ENCODE data around the gene C10orf90.

Gene C10orf90

DNA sequence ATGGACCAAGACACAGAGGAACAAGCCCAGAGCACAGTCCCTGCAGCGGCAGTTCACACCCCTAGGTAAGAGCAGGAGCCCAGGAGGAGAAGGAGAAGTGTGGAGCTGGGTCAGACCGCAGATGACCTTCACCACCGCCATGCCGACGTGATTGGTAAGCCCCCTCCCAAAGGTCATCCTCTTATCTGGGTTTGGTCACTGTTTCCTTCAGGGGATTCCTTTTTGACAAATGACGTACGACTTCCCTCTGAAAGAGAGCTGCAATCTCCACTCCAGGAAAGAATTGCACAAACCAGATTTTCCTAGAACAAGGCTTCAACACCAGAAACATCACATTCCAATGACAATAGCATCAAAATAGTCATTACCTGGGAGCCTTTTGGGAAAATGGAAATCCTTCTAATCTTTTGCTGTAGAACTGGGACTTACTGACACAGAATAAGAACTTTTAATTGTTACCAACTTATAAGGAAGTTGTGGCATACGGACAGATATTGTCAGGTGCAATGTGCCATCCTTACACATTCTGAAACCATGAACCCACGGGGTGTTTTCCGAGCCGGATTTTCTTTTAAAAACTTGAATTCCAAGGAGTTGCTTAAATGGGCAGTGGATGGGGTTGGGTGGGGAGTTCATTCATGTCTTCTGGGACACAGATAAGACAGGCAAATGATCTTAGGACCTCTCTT, 261.4 kb downstream of the C10orf90 start:
- Histone ChIP-seq H3K27me3 (peaks cover 8% of the 10 kb centered on the region), H3K9me3 (no peaks in the 10 kb centered on the region), H3K27ac (no peak overlapping the region), H3K36me3 (no peaks in the 10 kb centered on the region), H3K4me3 (ENCODE audit: low read depth in 1 of 2, low read length in 1 of 2) (no peak overlapping the region), H3K4me1 (ENCODE audit: control insufficient read depth in 1 of 2, insufficient read depth in 1 of 2, low read depth in 1 of 2, low read length in 1 of 2) (no peaks in the 10 kb centered on the region)
- TF ChIP-seq, protein P1, sequence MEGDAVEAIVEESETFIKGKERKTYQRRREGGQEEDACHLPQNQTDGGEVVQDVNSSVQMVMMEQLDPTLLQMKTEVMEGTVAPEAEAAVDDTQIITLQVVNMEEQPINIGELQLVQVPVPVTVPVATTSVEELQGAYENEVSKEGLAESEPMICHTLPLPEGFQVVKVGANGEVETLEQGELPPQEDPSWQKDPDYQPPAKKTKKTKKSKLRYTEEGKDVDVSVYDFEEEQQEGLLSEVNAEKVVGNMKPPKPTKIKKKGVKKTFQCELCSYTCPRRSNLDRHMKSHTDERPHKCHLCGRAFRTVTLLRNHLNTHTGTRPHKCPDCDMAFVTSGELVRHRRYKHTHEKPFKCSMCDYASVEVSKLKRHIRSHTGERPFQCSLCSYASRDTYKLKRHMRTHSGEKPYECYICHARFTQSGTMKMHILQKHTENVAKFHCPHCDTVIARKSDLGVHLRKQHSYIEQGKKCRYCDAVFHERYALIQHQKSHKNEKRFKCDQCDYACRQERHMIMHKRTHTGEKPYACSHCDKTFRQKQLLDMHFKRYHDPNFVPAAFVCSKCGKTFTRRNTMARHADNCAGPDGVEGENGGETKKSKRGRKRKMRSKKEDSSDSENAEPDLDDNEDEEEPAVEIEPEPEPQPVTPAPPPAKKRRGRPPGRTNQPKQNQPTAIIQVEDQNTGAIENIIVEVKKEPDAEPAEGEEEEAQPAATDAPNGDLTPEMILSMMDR (IDR thresholded peaks at IDR 0.05), result no peak

DNA sequence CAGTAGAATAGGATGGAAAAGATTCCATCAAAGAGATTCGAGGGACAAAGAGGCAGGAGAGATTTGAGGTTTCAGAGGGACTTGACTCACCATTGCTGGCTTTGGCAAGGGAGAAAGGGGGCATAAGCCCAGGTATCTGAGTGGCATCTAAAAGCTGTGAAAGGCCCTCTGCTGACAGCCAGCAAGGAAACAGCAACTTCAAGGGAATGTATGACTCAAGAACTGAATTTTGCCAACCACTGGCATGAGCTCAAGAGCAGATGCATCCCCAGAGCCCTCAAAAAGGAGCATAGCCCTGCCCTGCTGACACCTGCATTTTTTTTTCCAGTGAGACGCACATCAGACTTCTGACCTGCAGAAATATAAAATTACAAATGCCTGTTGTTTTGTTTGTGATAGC, 262.7 kb downstream of the C10orf90 start:
- Histone ChIP-seq H3K27ac (no peak overlapping the region), H3K4me1 (ENCODE audit: control insufficient read depth in 1 of 2, insufficient read depth in 1 of 2, low read depth in 1 of 2, low read length in 1 of 2) (no peaks in the 10 kb centered on the region), H3K36me3 (no peaks in the 10 kb centered on the region), H3K4me3 (ENCODE audit: low read depth in 1 of 2, low read length in 1 of 2) (no peak overlapping the region), H3K9me3 (no peaks in the 10 kb centered on the region), H3K27me3 (peaks cover 8% of the 10 kb centered on the region)
- TF ChIP-seq, protein P1 (IDR thresholded peaks at IDR 0.05), result no peak

DNA sequence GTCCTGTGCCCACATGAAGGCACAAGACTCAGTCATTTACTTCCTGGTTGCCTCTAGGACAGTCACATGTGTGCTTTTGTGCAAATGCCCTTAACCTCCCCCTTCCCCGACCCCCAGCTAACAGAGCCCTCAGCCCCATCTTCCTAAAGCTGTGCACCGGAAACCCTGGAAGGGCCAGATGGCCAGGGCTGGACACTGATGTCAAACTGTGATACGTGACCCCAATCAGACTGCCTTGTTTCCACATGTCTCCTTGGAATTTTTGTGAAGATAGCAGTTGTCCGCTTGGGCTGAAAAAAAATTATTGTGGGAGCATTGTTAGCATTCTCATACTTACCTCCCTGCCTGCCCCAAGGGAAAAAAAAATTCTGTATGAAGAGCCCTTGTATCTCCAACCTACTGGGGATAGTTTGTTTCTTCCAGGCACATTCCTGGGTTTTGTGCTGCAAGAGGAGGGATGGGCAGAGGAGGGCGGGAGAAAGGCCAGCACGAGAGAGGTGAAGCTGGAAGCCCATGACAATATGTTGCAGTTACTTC, 265.2 kb downstream of the C10orf90 start:
- Histone ChIP-seq H3K27ac (no peak overlapping the region), H3K27me3 (peaks cover 8% of the 10 kb centered on the region), H3K9me3 (no peaks in the 10 kb centered on the region), H3K4me1 (ENCODE audit: control insufficient read depth in 1 of 2, insufficient read depth in 1 of 2, low read depth in 1 of 2, low read length in 1 of 2) (no peaks in the 10 kb centered on the region), H3K4me3 (ENCODE audit: low read depth in 1 of 2, low read length in 1 of 2) (no peak overlapping the region), H3K36me3 (no peaks in the 10 kb centered on the region)
- TF ChIP-seq, protein P1 (IDR thresholded peaks at IDR 0.05), result no peak

DNA sequence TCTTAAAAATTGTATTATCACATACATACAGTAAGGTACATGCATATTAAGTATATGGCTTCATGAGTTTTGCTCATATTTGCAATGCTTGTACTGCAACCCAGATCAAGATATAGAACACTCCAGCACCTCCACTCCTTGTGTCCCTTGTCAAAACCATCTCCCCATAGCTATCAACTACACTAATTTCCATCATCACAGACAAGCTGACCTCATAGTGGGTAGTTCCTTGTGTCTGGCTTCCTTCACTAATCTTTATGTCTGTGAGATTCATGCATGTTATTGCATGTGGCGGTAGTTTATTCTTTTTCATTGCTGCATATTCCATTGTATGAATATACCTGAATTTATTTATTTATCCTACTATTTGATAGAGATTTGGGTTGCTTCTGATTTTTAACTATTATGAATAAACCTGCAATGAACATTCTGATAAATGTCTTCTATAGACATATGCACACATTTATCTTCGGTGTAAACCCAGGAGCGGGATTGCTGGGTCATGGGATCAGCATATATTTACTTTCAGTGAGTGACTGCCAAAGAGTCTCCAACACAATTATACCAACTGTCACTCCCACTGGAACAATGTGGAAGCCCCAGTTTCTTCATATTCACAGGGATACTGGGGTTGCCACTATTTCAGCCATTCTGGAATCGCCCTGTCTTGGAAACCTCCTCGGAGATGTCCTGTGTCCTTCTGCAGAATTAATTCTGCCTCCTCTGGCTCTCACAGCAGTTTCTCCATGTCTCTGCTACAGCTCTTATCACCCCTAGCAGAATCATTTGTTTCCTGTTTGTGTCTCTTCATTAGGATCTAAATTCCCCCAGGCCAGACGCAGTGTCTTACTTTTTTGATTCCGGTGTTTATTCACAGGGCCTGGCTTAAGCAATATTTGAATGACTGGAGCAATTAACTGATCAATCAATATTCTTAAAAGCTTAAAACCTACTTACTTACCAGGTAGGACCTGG, 267.5 kb downstream of the C10orf90 start:
- TF ChIP-seq, protein P1 (IDR thresholded peaks at IDR 0.05), result no peak
- Histone ChIP-seq H3K4me3 (ENCODE audit: low read depth in 1 of 2, low read length in 1 of 2) (no peak overlapping the region), H3K9me3 (no peaks in the 10 kb centered on the region), H3K27ac (no peak overlapping the region), H3K36me3 (no peaks in the 10 kb centered on the region), H3K4me1 (ENCODE audit: control insufficient read depth in 1 of 2, insufficient read depth in 1 of 2, low read depth in 1 of 2, low read length in 1 of 2) (no peaks in the 10 kb centered on the region), H3K27me3 (no peaks in the 10 kb centered on the region)

DNA sequence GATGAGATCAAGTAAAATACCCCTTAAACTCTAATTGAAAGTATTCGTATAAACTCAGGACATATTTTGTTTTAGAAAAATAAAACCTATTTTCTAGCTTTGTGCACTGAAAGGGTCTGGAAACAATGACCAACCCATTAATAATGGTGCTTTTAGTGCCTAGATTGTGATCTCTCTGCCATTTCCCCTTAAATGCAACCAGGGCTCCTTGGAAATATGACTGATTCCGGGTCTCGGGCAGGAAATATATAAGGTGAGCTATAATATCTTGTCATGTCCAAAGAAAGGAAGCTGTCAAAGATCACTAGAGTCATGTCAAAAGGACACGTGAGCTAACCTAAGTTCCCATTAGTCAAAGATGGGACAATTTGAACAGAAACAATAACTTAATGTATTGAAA, 269.9 kb downstream of the C10orf90 start:
- TF ChIP-seq, protein P1 (IDR thresholded peaks at IDR 0.05), result no peak
- Histone ChIP-seq H3K27me3 (no peaks in the 10 kb centered on the region), H3K36me3 (no peaks in the 10 kb centered on the region), H3K4me3 (ENCODE audit: low read depth in 1 of 2, low read length in 1 of 2) (no peak overlapping the region), H3K27ac (no peak overlapping the region), H3K4me1 (ENCODE audit: control insufficient read depth in 1 of 2, insufficient read depth in 1 of 2, low read depth in 1 of 2, low read length in 1 of 2) (no peaks in the 10 kb centered on the region), H3K9me3 (no peaks in the 10 kb centered on the region)

All from neutrophil (primary cell).